ENCODE data around the gene GET3.

Gene GET3

GRCh38 chr19:12778017-12778904 is 41.0 kb downstream of the GET3 start:
- ChIA-PET POLR2A (interaction anchor here (0.7 to 3.9 kb wide), 6 partner anchors 11 to 28 kb away, joined by 3 to 158 read pairs (median 4); partner anchors contain the start of genes JUNB and RNASEH2A), CTCF (interaction anchor here (0.7 to 29.3 kb wide), 17 partner anchors 9 to 187 kb away, joined by 3 to 1565 read pairs (median 4); partner anchors contain the start of genes DNASE2, GET3, JUNB and PRDX2)
- no peak for TF ChIP-seq CTCF (IDR thresholded peaks at IDR 0.05; ENCODE audit: insufficient read depth, low read length, missing control alignments)
- no peak for DNase-seq (ENCODE audit: low read depth, low spot score)
- peak overlapping the region; percentile 67 for H3K4me3 ChIP-seq (ENCODE audit: low read depth, low read length)

- peak overlapping the region; percentile 67 for H3K4me3 ChIP-seq (ENCODE audit: low read depth, low read length)
- no peak for TF ChIP-seq CTCF (IDR thresholded peaks at IDR 0.05; ENCODE audit: insufficient read depth, low read length, missing control alignments)
- ChIA-PET CTCF (interaction anchor here (0.9 to 29.3 kb wide), 13 partner anchors 9 to 187 kb away, joined by 3 to 1565 read pairs (median 5); partner anchors contain the start of genes GET3, JUNB, PRDX2 and RNASEH2A), POLR2A (interaction anchor here (1.3 to 3.9 kb wide), 5 partner anchors 10 to 22 kb away, joined by 3 to 158 read pairs (median 5); partner anchors contain the start of gene JUNB)
- no peak for DNase-seq (ENCODE audit: low read depth, low spot score)
Observed at GRCh38 chr19:12778905-12779161, 41.5 kb downstream of the GET3 start.

GRCh38 chr19:12779162-12779993 is 42.1 kb downstream of the GET3 start:
- ChIA-PET POLR2A (interaction anchor here (1.3 to 3.9 kb wide), 5 partner anchors 9 to 22 kb away, joined by 3 to 158 read pairs (median 5); partner anchors contain the start of gene JUNB), CTCF (interaction anchor here (1.2 to 29.3 kb wide), 7 partner anchors 8 to 186 kb away, joined by 3 to 1565 read pairs (median 42); partner anchors contain the start of genes GET3, JUNB, PRDX2 and RNASEH2A)
- no peak for DNase-seq (ENCODE audit: low read depth, low spot score)
- TF ChIP-seq CTCF (IDR thresholded peaks at IDR 0.05; ENCODE audit: insufficient read depth, low read length, missing control alignments): peak; percentile 8
- peak overlapping the region; percentile 67 for H3K4me3 ChIP-seq (ENCODE audit: low read depth, low read length)

GRCh38 chr19:12782174-12782423 is 44.8 kb downstream of the GET3 start:
- no peak for DNase-seq (ENCODE audit: low read depth, low spot score)

More at GRCh38 chr19:12782174-12782423, 44.8 kb downstream of the GET3 start:
- peak overlapping the region; percentile 55 for H3K4me3 ChIP-seq (ENCODE audit: low read depth, low read length)
- no peak for TF ChIP-seq CTCF (IDR thresholded peaks at IDR 0.05; ENCODE audit: insufficient read depth, low read length, missing control alignments)
- ChIA-PET CTCF (interaction anchor here (0.9 to 2.0 kb wide), 5 partner anchors 8 to 22 kb away, joined by 3 to 16 read pairs (median 7); partner anchors contain the start of genes JUNB, PRDX2 and THSD8), POLR2A (interaction anchor here (0.6 to 3.8 kb wide), 4 partner anchors 8 to 24 kb away, joined by 3 to 96 read pairs (median 3); partner anchors contain the start of genes JUNB and RNASEH2A)
